HepG2 (cell line): ENCODE measurements around the gene KLHL7.

Source experiments
- ATF7 ChIP-seq, 2 experiments: fragments of 450-650 bp in 1 of 2; sonication (generic) in 1 of 2; formaldehyde crosslinking in 1 of 2; IDR thresholded peaks; 2 replicates each; pipeline versions ENCODE4 v1.4.0 to v1.6.1; 2016 to 2020; ENCODE audit warnings: antibody characterized with exemption in 1 of 2, mild to moderate bottlenecking in 1 of 2, missing genetic modification reagents in 1 of 2
- JDP2 ChIP-seq: sonication (generic); formaldehyde crosslinking; IDR thresholded peaks from 2 replicates; pipeline ENCODE4 v1.8.1; 2022; ENCODE audit warnings: missing genetic modification reagents, borderline replicate concordance
- POLR2A ChIP-seq, 2 experiments: IDR thresholded peaks; 2 replicates each; pipeline ENCODE4 v1.6.1; 2011; ENCODE audit warnings: low read depth in 2 of 2, low read length in 2 of 2, mild to moderate bottlenecking in 1 of 2, moderate library complexity in 1 of 2; ENCODE audit not compliant: insufficient read depth in 1 of 2
- POLR2AphosphoS5 ChIP-seq: IDR thresholded peaks from 2 replicates; pipeline ENCODE4 v1.6.1; 2012; ENCODE audit warnings: low read depth, low read length
- SAP130 ChIP-seq: IDR thresholded peaks from 2 replicates; pipeline ENCODE4 v1.6.1; 2016; ENCODE audit warnings: low read depth
- ZNF460 ChIP-seq: sonication (generic); formaldehyde crosslinking; IDR thresholded peaks from 2 replicates; pipeline ENCODE4 v1.5.1; 2020; ENCODE audit warnings: missing genetic modification reagents, mild to moderate bottlenecking, borderline replicate concordance
- ZNF501 ChIP-seq: sonication (generic); formaldehyde crosslinking; IDR thresholded peaks from 2 replicates; pipeline ENCODE4 v1.5.1; 2020; ENCODE audit warnings: mild to moderate bottlenecking, moderate library complexity, missing genetic modification reagents
- ZNF598 ChIP-seq: sonication (generic); formaldehyde crosslinking; IDR thresholded peaks from 2 replicates; pipeline ENCODE4 v1.5.1; 2020; ENCODE audit warnings: mild to moderate bottlenecking, missing genetic modification reagents, borderline replicate concordance
- ZNF614 ChIP-seq: IDR thresholded peaks from 2 replicates; pipeline ENCODE4 v1.6.1; 2018; ENCODE audit warnings: missing biosample characterization, missing genetic modification reagents, inconsistent platforms, borderline replicate concordance
- TF ChIP-seq, protein P1 (sequence below): sonication (generic); formaldehyde crosslinking; IDR thresholded peaks from 2 replicates; pipeline ENCODE4 v1.5.0; 2020; ENCODE audit warnings: mild to moderate bottlenecking, missing genetic modification reagents, moderate library complexity
- TF ChIP-seq, protein P2 (sequence below): IDR thresholded peaks from 2 replicates; pipeline ENCODE4 v1.6.1; 2016

DNA sequence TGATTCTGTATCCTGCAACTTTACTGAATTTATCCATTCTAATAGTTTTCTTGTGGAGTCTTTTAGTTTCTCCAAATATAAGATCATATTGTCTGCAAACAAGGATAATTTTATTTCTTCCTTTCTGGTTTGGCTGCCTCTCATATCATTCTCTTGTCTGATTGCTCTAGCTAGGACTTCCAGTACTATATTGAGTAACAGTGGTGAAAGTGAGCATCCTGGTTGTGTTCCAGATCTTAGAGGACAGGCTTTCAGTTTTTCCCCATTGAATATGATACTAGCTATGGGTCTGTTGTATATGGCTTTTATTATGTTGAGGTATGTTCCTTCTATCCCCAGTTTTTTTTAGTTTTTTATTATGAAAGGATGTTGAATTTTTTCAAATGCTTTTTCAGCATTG, 28.2 kb downstream of the KLHL7 start:
- TF ChIP-seq ZNF501 (no peak), JDP2 (CRISPR knock-in tag) (no peak), SAP130 (no peak), ZNF598 (CRISPR knock-in tag) (no peak), POLR2AphosphoS5 (no peak), POLR2A (IDR thresholded peaks at IDR 0.05; ENCODE audit: insufficient read depth in 1 of 2, low read depth in 2 of 2, low read length in 2 of 2) (no peak), ZNF460 (no peak), ATF7 (IDR thresholded peaks at IDR 0.05) (no peak), ATF7 (CRISPR knock-in tag; IDR thresholded peaks at IDR 0.05) (no peak), ZNF614 (CRISPR knock-in tag) (no peak)
- TF ChIP-seq, protein P1, sequence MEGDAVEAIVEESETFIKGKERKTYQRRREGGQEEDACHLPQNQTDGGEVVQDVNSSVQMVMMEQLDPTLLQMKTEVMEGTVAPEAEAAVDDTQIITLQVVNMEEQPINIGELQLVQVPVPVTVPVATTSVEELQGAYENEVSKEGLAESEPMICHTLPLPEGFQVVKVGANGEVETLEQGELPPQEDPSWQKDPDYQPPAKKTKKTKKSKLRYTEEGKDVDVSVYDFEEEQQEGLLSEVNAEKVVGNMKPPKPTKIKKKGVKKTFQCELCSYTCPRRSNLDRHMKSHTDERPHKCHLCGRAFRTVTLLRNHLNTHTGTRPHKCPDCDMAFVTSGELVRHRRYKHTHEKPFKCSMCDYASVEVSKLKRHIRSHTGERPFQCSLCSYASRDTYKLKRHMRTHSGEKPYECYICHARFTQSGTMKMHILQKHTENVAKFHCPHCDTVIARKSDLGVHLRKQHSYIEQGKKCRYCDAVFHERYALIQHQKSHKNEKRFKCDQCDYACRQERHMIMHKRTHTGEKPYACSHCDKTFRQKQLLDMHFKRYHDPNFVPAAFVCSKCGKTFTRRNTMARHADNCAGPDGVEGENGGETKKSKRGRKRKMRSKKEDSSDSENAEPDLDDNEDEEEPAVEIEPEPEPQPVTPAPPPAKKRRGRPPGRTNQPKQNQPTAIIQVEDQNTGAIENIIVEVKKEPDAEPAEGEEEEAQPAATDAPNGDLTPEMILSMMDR (CRISPR knock-in tag): no peak
- TF ChIP-seq, protein P2, sequence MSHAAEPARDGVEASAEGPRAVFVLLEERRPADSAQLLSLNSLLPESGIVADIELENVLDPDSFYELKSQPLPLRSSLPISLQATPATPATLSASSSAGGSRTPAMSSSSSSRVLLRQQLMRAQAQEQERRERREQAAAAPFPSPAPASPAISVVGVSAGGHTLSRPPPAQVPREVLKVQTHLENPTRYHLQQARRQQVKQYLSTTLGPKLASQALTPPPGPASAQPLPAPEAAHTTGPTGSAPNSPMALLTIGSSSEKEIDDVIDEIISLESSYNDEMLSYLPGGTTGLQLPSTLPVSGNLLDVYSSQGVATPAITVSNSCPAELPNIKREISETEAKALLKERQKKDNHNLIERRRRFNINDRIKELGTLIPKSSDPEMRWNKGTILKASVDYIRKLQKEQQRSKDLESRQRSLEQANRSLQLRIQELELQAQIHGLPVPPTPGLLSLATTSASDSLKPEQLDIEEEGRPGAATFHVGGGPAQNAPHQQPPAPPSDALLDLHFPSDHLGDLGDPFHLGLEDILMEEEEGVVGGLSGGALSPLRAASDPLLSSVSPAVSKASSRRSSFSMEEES (CRISPR knock-in tag): no peak
